Neuronal stem cell (in vitro differentiated cells): ENCODE measurements around the gene CCDC192.

Experiments used
- DNase-seq: peaks from one replicate; pipeline ENCODE4 v3.0.0-alpha.2; 2013; ENCODE audit warnings: low spot score
- H2AFZ ChIP-seq: one replicate; pipeline ENCODE4 v1.6.1; 2013; ENCODE audit warnings: mild to moderate bottlenecking, low read length, inconsistent platforms
- H2AK5ac ChIP-seq: 2 replicates; pipeline ENCODE4 v1.6.1; 2013; ENCODE audit warnings: low read depth, mild to moderate bottlenecking, inconsistent platforms, low read length, moderate library complexity, mixed read lengths
- H2BK120ac ChIP-seq: 2 replicates; pipeline ENCODE4 v1.6.1; 2013; ENCODE audit warnings: low read depth, mild to moderate bottlenecking, inconsistent platforms, low read length, moderate library complexity, mixed read lengths
- H2BK12ac ChIP-seq: one replicate; pipeline ENCODE4 v1.6.1; 2013; ENCODE audit warnings: low read length, inconsistent platforms
- H2BK15ac ChIP-seq: 2 replicates; pipeline ENCODE4 v1.6.1; 2013; ENCODE audit warnings: mild to moderate bottlenecking, low read length, inconsistent platforms, mixed read lengths
- H2BK5ac ChIP-seq: one replicate; pipeline ENCODE4 v1.6.1; 2013; ENCODE audit warnings: inconsistent platforms, mild to moderate bottlenecking, low read length, moderate library complexity
- H3K14ac ChIP-seq: one replicate; pipeline ENCODE4 v1.6.1; 2013; ENCODE audit warnings: low read length, inconsistent platforms
- H3K18ac ChIP-seq: 2 replicates; pipeline ENCODE4 v1.6.1; 2013; ENCODE audit warnings: low read length, inconsistent platforms
- H3K23ac ChIP-seq: 2 replicates; pipeline ENCODE4 v1.6.1; 2013; ENCODE audit warnings: low read depth, mild to moderate bottlenecking, mixed read lengths, low read length, inconsistent platforms; ENCODE audit not compliant: poor library complexity
- H3K27ac ChIP-seq: replicated peaks from 3 replicates; pipeline ENCODE4 v1.5.1; 2013; ENCODE audit warnings: low read length, inconsistent platforms
- H3K27me3 ChIP-seq, 3 experiments: 2 replicates each; pipeline ENCODE4 v1.6.1; 2013; ENCODE audit warnings: low read length in 3 of 3, mild to moderate bottlenecking in 2 of 3, inconsistent platforms in 1 of 3, low read depth in 1 of 3, mixed read lengths in 1 of 3, moderate library complexity in 1 of 3; ENCODE audit not compliant: control insufficient read depth in 3 of 3, insufficient read depth in 3 of 3
- H3K36me3 ChIP-seq, 2 donors: replicated peaks in 1 of 2; 2 replicates each; pipeline ENCODE4 v1.6.1; 2013; ENCODE audit warnings: low read length in 2 of 2; ENCODE audit not compliant: control insufficient read depth in 2 of 2, insufficient read depth in 2 of 2
- H3K4ac ChIP-seq: 2 replicates; pipeline ENCODE4 v1.6.1; 2013; ENCODE audit warnings: inconsistent platforms, mild to moderate bottlenecking, low read length, moderate library complexity
- H3K4me1 ChIP-seq, 2 donors: 1 replicate in 1 of 2; 2 replicates in 1 of 2; pipeline ENCODE4 v1.6.1; 2013; ENCODE audit warnings: low read length in 2 of 2, low read depth in 1 of 2; ENCODE audit not compliant: control insufficient read depth in 2 of 2, insufficient read depth in 1 of 2
- H3K4me2 ChIP-seq: one replicate; pipeline ENCODE4 v1.6.1; 2013; ENCODE audit warnings: mild to moderate bottlenecking, low read length, inconsistent platforms; ENCODE audit not compliant: insufficient read depth, poor library complexity, severe bottlenecking
- H3K4me3 ChIP-seq, 2 donors: 2 replicates each; pipeline ENCODE4 v1.5.1; 2013; ENCODE audit warnings: low read length in 2 of 2, mild to moderate bottlenecking in 2 of 2, inconsistent platforms in 1 of 2, moderate library complexity in 1 of 2
- H3K79me1 ChIP-seq: one replicate; pipeline ENCODE4 v1.6.1; 2013; ENCODE audit warnings: low read depth, mild to moderate bottlenecking, inconsistent platforms, low read length, moderate library complexity
- H3K9ac ChIP-seq: one replicate; pipeline ENCODE4 v1.6.1; 2013; ENCODE audit warnings: mild to moderate bottlenecking, low read depth, low read length, inconsistent platforms; ENCODE audit not compliant: poor library complexity
- H3K9me3 ChIP-seq, 2 donors: replicated peaks in 1 of 2; 2 replicates each; pipeline versions ENCODE3 to v1.6.1; 2013; ENCODE audit warnings: low read length in 2 of 2, mild to moderate bottlenecking in 2 of 2, inconsistent platforms in 1 of 2, low read depth in 1 of 2, mixed read lengths in 1 of 2, moderate library complexity in 1 of 2; ENCODE audit not compliant: control insufficient read depth in 2 of 2, insufficient read depth in 1 of 2
- H4K8ac ChIP-seq: one replicate; pipeline ENCODE4 v1.6.1; 2013; ENCODE audit warnings: low read depth, mild to moderate bottlenecking, inconsistent platforms, low read length, moderate library complexity
- H4K91ac ChIP-seq: one replicate; pipeline ENCODE4 v1.6.1; 2013; ENCODE audit warnings: low read length, low read depth, mild to moderate bottlenecking, inconsistent platforms; ENCODE audit not compliant: poor library complexity
- WGBS, 2 donors: extraction: QIAGEN DNeasy Blood & Tissue Kit; methylation state at CpG; one replicate each; pipeline ENCODE4 v1.1.7; 2013; ENCODE audit warnings: missing lambda C conversion rate in 2 of 2, mixed read lengths in 1 of 2; ENCODE audit not compliant: insufficient read length in 2 of 2, insufficient replicate concordance in 1 of 2; ENCODE audit errors: extremely low coverage in 2 of 2; 5-methylcytosine and 5-hydroxymethylcytosine counted together

CCDC192 gene

DNA sequence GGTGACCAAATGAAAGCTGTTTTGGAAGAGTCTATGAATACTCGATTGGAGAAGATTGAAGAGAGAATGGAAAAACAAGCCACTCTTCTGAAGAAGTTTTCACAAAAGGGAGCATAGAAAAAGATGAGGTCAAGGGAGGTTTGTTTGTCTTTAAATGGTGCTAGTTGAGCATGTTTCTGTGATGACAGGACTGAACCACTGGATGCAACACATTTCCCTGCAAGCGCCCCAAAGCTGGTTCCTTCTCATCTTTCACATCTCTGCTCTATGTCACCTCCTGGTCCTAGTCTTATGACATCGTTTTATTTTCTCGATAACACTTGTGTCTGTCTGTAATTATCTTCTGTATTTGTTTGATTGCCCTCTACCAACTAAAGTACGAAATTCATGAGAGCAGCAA lies 3.8 kb upstream of the CCDC192 start:
- no peaks in the 10 kb centered on the region for H3K79me1 ChIP-seq
- H3K9ac ChIP-seq, result no peak overlapping the region
- no peak overlapping the region for H2AK5ac ChIP-seq
- no peaks in the 10 kb centered on the region for H3K9me3 ChIP-seq
- H3K4me1 ChIP-seq, result peaks cover 13 to 18% of the 10 kb centered on the region in 2 donors
- H3K18ac ChIP-seq, result no peak overlapping the region
- no peak overlapping the region for H2BK15ac ChIP-seq
- no peak overlapping the region for H3K23ac ChIP-seq
- no peak overlapping the region for H3K4ac ChIP-seq
- no peak overlapping the region for H2BK120ac ChIP-seq
- H4K91ac ChIP-seq, result no peak overlapping the region
- DNase-seq, result no peak
- no peak overlapping the region for H3K14ac ChIP-seq
- WGBS, 2 donors, result no CpG with 5 or more reads among the region's 5 CpGs
- H2AFZ ChIP-seq, result peak overlapping the region; percentile 8
- no peak overlapping the region for H4K8ac ChIP-seq
- no peaks in the 10 kb centered on the region for H3K27me3 ChIP-seq
- H3K27ac ChIP-seq, result no peak overlapping the region
- no peak overlapping the region for H2BK5ac ChIP-seq
- no peak overlapping the region for H3K4me2 ChIP-seq
- H2BK12ac ChIP-seq, result no peak overlapping the region
- H3K4me3 ChIP-seq, result no peak overlapping the region
- no peaks in the 10 kb centered on the region for H3K36me3 ChIP-seq

DNA sequence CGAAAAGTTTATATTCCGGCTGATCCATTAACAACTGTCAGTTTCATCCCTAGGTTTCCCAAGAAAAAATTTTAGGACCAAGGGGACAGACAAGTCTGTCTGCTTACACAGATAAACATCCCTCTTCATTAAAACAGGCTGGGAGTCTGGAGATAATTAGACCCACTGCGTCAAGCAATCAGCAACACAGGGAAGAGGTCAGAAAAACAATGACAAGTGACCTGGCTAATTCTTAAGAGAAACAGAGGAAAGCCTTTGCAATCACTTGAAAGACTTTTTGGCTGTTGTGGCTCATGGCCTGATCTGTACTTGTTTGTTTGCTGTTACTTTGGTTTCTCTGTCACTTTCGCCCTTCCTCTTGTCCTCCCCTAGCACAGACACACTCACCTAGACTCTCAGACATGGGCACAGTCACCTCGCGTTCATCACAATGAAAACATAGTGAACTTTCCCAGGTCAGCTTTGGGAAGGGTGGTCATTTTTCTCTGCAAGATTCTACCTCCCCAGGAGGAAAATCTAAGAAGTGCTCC lies 2.9 kb upstream of the CCDC192 start:
- H3K79me1 ChIP-seq, result no peaks in the 10 kb centered on the region
- H2BK15ac ChIP-seq, result no peak overlapping the region
- H3K27me3 ChIP-seq, result no peaks in the 10 kb centered on the region
- no peak overlapping the region for H3K4me2 ChIP-seq
- no peak overlapping the region for H2BK120ac ChIP-seq
- no peak overlapping the region for H2AFZ ChIP-seq
- H3K4me1 ChIP-seq, result peaks cover 14 to 24% of the 10 kb centered on the region in 2 donors
- H2AK5ac ChIP-seq, result no peak overlapping the region
- H3K27ac ChIP-seq, result no peak overlapping the region
- H3K4ac ChIP-seq, result no peak overlapping the region
- no peak overlapping the region for H3K9ac ChIP-seq
- H3K18ac ChIP-seq, result no peak overlapping the region
- no peak overlapping the region for H3K14ac ChIP-seq
- no peaks in the 10 kb centered on the region for H3K9me3 ChIP-seq
- no peak overlapping the region for H4K8ac ChIP-seq
- H3K23ac ChIP-seq, result no peak overlapping the region
- WGBS, 2 donors, result no CpG with 5 or more reads among the region's 6 CpGs
- no peaks in the 10 kb centered on the region for H3K36me3 ChIP-seq
- peak; percentile 62 for DNase-seq
- no peak overlapping the region for H3K4me3 ChIP-seq
- H2BK5ac ChIP-seq, result no peak overlapping the region
- no peak overlapping the region for H2BK12ac ChIP-seq
- H4K91ac ChIP-seq, result no peak overlapping the region

DNA sequence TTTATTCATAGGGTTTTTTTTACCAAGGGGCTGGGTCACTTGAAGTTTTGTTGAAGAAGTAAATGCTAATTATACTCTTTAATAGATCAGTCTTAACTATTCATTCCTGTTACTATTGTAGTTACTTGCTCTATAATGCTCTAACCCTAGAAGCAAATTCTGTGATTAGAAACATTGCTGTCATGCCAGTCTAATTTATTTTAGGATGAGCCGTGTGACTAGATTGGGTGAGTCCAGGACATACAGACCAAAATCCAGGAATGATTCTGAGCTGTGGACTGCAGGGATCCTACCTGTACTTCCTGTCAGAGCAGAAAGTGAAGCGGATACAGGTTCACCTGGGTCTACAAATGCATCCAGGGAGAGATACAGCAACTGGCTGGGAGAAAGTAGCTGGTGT lies 757 bp upstream of the CCDC192 start:
- Histone ChIP-seq H2BK15ac (no peak overlapping the region), H2AFZ (peak overlapping the region; percentile 27), H2BK12ac (no peak overlapping the region), H2BK5ac (no peak overlapping the region), H4K91ac (no peak overlapping the region), H3K14ac (no peak overlapping the region), H4K8ac (no peak overlapping the region), H3K27me3 (no peaks in the 10 kb centered on the region), H3K9ac (no peak overlapping the region), H3K18ac (no peak overlapping the region), H2BK120ac (no peak overlapping the region), H3K36me3 (no peaks in the 10 kb centered on the region), H3K4ac (no peak overlapping the region), H3K79me1 (no peaks in the 10 kb centered on the region), H2AK5ac (peak overlapping the region; percentile 21), H3K27ac (no peak overlapping the region), H3K23ac (no peak overlapping the region), H3K4me1 (peaks cover 16 to 28% of the 10 kb centered on the region in 2 donors), H3K4me2 (no peak overlapping the region), H3K9me3 (no peaks in the 10 kb centered on the region), H3K4me3 (no peak overlapping the region)
- no peak for DNase-seq
- WGBS, 2 donors, result no CpG with 5 or more reads among the region's 2 CpGs

DNA sequence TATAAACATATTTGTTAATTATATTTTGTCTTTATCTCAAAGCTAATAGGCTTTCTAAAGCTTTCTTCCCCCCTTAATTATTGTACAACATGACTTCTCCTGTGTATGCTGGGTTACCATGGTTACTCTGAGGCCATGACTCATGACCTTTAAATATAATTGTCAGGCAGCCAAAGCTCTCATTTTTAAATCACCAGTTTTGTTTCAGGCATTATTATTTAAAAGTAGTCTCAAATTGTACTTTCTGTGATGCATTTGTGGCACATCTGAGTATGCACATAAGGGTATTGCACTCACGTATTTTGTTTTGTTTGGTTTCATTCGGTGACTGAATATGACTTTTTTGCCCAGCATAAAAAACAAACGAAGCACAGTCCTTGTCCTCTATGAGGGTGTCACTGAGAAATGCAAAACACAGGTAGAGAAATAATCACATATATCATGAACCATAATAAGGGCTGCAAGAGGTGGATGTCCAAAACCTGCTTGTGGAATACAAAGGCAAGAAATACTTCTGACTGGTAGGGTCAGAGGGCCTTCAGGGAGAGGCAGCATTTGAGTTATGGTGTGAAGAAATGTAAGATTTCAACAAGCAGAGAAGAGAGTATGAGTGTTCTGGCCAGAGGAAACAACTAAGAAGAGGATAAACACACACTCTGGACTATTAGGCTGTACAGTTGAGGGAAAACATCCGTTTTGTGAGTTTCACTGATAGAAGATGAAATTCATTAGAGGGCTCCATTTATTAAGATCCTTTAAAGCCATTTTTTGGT lies 2.1 kb downstream of the CCDC192 start:
- H3K4me3 ChIP-seq, result no peak overlapping the region
- H3K27ac ChIP-seq, result no peak overlapping the region
- no peak overlapping the region for H3K4ac ChIP-seq
- no peak overlapping the region for H2BK15ac ChIP-seq
- H2BK5ac ChIP-seq, result no peak overlapping the region
- no peak overlapping the region for H4K91ac ChIP-seq
- H3K9ac ChIP-seq, result no peak overlapping the region
- no peaks in the 10 kb centered on the region for H3K36me3 ChIP-seq
- peaks cover 14 to 28% of the 10 kb centered on the region in 2 donors for H3K4me1 ChIP-seq
- DNase-seq, result no peak
- no peaks in the 10 kb centered on the region for H3K27me3 ChIP-seq
- WGBS, 2 donors, result no CpG with 5 or more reads among the region's 4 CpGs
- H2BK120ac ChIP-seq, result no peak overlapping the region
- H2BK12ac ChIP-seq, result no peak overlapping the region
- no peak overlapping the region for H3K4me2 ChIP-seq
- H3K14ac ChIP-seq, result no peak overlapping the region
- no peak overlapping the region for H2AK5ac ChIP-seq
- no peaks in the 10 kb centered on the region for H3K9me3 ChIP-seq
- no peak overlapping the region for H3K18ac ChIP-seq
- H3K23ac ChIP-seq, result no peak overlapping the region
- H3K79me1 ChIP-seq, result no peaks in the 10 kb centered on the region
- H4K8ac ChIP-seq, result no peak overlapping the region
- peak overlapping the region; percentile 23 for H2AFZ ChIP-seq
